T-cell (primary cell): Measurements from ENCODE around the gene MMP25. TPM values are rescaled to one million over a fixed set of nuclear protein-coding genes. Genes with fewer than 3 reads are reported as not detected.
A peak's percentile ranks its signal among the peaks of the same experiment; 100 is the strongest.

ENCODE experiments used
- ATAC-seq, 4 experiments: fragments of 200-7000 bp in 3 of 4; fragments of 150-1000 bp in 1 of 4; cut with Tn5 transposase; replicated peaks in 1 of 4; 1 replicate in 3 of 4; 2 replicates in 1 of 4; pipeline ENCODE4 v1.10.0; 2021; ENCODE audit warnings: moderate library complexity in 3 of 4, mild to moderate bottlenecking in 2 of 4, moderate number of reproducible peaks in 1 of 4
- CTCF ChIA-PET, 2 donors: fragments of 300-600 bp; sonication (Branson Sonifier 250); formaldehyde crosslinking; loops; one replicate each; lab custom pipeline; 2022; ENCODE audit warnings: antibody characterized with exemption in 2 of 2; lab: Charles Lee
- POLR2A ChIA-PET, 2 donors: fragments of 300-600 bp; sonication (Branson Sonifier 250); formaldehyde crosslinking; loops; one replicate each; lab custom pipeline; 2022; ENCODE audit warnings: antibody characterized with exemption in 2 of 2; lab: Charles Lee
- DNase-seq, 35 experiments: peaks; one replicate each; pipeline versions ENCODE4 v3.0.0 to v3.0.0-alpha.2; 2013 to 2023
- H3K27ac ChIP-seq: one replicate; pipeline ENCODE4 v1.5.1; 2013; ENCODE audit warnings: low read length
- H3K27me3 ChIP-seq, 2 experiments: replicated peaks in 1 of 2; 1 replicate in 1 of 2; 2 replicates in 1 of 2; pipeline versions ENCODE4 v1.6.1 to v1.7.0; 2013; ENCODE audit warnings: low read length in 1 of 2, mixed read lengths in 1 of 2; ENCODE audit not compliant: control insufficient read depth in 2 of 2, insufficient read depth in 2 of 2; ENCODE audit errors: extremely low read depth in 1 of 2
- H3K36me3 ChIP-seq, 2 donors: 1 replicate in 1 of 2; 2 replicates in 1 of 2; pipeline versions ENCODE4 v1.6.1 to v1.7.0; 2013; ENCODE audit warnings: low read length in 1 of 2; ENCODE audit not compliant: control insufficient read depth in 2 of 2, insufficient read depth in 1 of 2; ENCODE audit errors: extremely low read depth in 1 of 2
- H3K4me1 ChIP-seq, 2 experiments: 1 replicate in 1 of 2; 2 replicates in 1 of 2; pipeline versions ENCODE4 v1.6.1 to v1.7.0; 2013; ENCODE audit warnings: low read length in 2 of 2, mixed read lengths in 1 of 2; ENCODE audit not compliant: insufficient read depth in 2 of 2, control insufficient read depth in 1 of 2; ENCODE audit errors: extremely low read depth in 1 of 2
- H3K4me3 ChIP-seq, 2 donors: 1 replicate in 1 of 2; 2 replicates in 1 of 2; pipeline versions ENCODE4 v1.5.1 to v1.7.0; 2013; ENCODE audit warnings: mild to moderate bottlenecking in 2 of 2, low read length in 1 of 2, moderate library complexity in 1 of 2; ENCODE audit not compliant: control insufficient read depth in 1 of 2; ENCODE audit errors: extremely low read depth in 1 of 2
- H3K9me3 ChIP-seq: 2 replicates; pipeline ENCODE4 v1.7.0; 2013
- H3K27ac Mint-ChIP-seq, 2 donors: one replicate each; pipeline ENCODE4 v1.8.0; 2020 to 2021; ENCODE audit warnings: mild to moderate bottlenecking in 2 of 2, mixed read lengths in 2 of 2
- H3K27me3 Mint-ChIP-seq, 2 donors: one replicate each; pipeline ENCODE4 v1.8.0; 2021 to 2022; ENCODE audit warnings: mixed read lengths in 2 of 2
- H3K36me3 Mint-ChIP-seq: one replicate; pipeline ENCODE4 v1.8.0; 2021; ENCODE audit warnings: mixed read lengths
- H3K4me1 Mint-ChIP-seq, 3 donors: one replicate each; pipeline ENCODE4 v1.8.0; 2020 to 2022; ENCODE audit warnings: mixed read lengths in 3 of 3, mild to moderate bottlenecking in 1 of 3
- H3K4me3 Mint-ChIP-seq, 3 donors: one replicate each; pipeline ENCODE4 v1.8.0; 2020 to 2022; ENCODE audit warnings: mild to moderate bottlenecking in 3 of 3, mixed read lengths in 3 of 3, moderate library complexity in 3 of 3
- H3K9me3 Mint-ChIP-seq, 3 donors: one replicate each; pipeline ENCODE4 v1.8.0; 2020 to 2022; ENCODE audit warnings: mixed read lengths in 3 of 3
- WGBS: methylation state at CpG from one replicate; pipeline ENCODE4 v1.1.5; 2013; ENCODE audit warnings: missing lambda C conversion rate; ENCODE audit not compliant: insufficient coverage; 5-methylcytosine and 5-hydroxymethylcytosine counted together
- total RNA-seq, 35 experiments: library from RNA in 6 of 35; stranded (reverse) in 6 of 35; fragments of 120-200 nt in 1 of 35; gene quantifications; one replicate each; pipeline versions ENCODE4 v1.2.1 to v1.2.4 and lab custom pipeline; 2013 to 2026

Gene MMP25
- total RNA-seq, 5 donors from 2014 or later (not counting 1 experiment from before 2014, with no cell fraction given) = 1.6 to 9.6 (median 4.1) TPM

DNA sequence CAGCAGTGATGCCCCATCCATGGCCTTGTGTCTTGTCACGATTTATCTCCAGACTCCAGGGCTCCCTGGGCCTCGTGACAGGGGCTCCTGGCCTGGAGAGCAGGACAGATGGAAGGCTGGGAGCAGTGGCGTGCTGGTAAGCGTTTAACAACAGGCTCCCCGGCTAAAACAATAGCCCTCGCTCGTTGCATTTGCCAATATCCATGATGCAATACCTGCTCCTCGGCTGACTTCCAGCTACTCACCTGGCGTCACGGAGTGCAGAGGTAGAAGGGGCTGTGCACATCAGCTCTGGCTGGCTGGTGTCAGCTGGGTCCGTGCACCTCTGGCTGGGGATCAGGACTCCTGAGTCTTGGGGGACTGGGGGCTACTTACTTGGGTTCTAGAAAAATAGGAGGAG lies 8.1 kb upstream of the MMP25 start:
- no peak overlapping the region for H3K4me3 ChIP-seq
- H3K9me3 ChIP-seq = no peaks in the 10 kb centered on the region
- Mint-ChIP-seq H3K4me1 (peaks cover 6 to 17% (median 16%) of the 10 kb centered on the region in 3 donors), H3K9me3 (no peaks in the 10 kb centered on the region), H3K36me3 (no peaks in the 10 kb centered on the region), H3K27ac (no peak overlapping the region), H3K27me3 (peaks cover 42 to 78% of the 10 kb centered on the region in 2 donors), H3K4me3 (no peak overlapping the region)
- H3K27me3 ChIP-seq = peaks cover 6 to 97% of the 10 kb centered on the region in 2 experiments
- 56% methylated on average over 8 of the region's 11 CpGs for WGBS
- ChIA-PET POLR2A (no interaction called here), CTCF (no interaction called here)
- no peak overlapping the region for H3K27ac ChIP-seq
- H3K4me1 ChIP-seq = peaks cover 0 to 18% of the 10 kb centered on the region in 2 experiments
- DNase-seq = no peak
- ATAC-seq = no peak
- H3K36me3 ChIP-seq = no peaks in the 10 kb centered on the region

DNA sequence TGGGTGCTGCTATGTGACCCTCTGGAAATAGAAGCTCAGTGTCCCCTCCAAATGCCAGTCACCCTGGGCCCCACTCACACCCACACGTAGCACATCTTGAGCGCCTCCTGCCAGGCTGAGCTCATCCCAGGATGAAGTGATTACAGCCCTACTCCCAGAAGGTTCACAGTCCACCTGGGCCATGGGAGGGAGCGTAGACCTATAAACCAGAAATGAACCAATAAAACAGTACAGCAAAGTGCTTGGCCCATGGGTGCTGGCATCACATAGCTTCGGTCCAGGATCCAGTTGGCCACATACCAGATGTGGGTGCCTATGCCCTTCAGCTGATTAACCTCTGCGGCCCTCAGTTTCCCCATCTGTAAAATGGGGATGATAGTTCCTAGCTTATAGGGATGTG lies 7.5 kb upstream of the MMP25 start:
- no peak overlapping the region for H3K4me3 Mint-ChIP-seq
- peaks cover 6 to 13% (median 9%) of the 10 kb centered on the region in 3 donors for H3K4me1 Mint-ChIP-seq
- no peaks in the 10 kb centered on the region for H3K36me3 Mint-ChIP-seq
- no peak for DNase-seq
- Histone ChIP-seq H3K4me3 (no peak overlapping the region), H3K36me3 (no peaks in the 10 kb centered on the region), H3K27ac (no peak overlapping the region), H3K4me1 (peaks cover 0 to 18% of the 10 kb centered on the region in 2 experiments), H3K27me3 (peaks cover 6 to 97% of the 10 kb centered on the region in 2 experiments), H3K9me3 (no peaks in the 10 kb centered on the region)
- no peaks in the 10 kb centered on the region for H3K9me3 Mint-ChIP-seq
- peaks cover 40 to 78% of the 10 kb centered on the region in 2 donors for H3K27me3 Mint-ChIP-seq
- H3K27ac Mint-ChIP-seq = no peak overlapping the region
- ATAC-seq = no peak
- WGBS = 71% methylated on average over 1 of the region's 5 CpGs
- ChIA-PET POLR2A (no interaction called here), CTCF (no interaction called here)

DNA sequence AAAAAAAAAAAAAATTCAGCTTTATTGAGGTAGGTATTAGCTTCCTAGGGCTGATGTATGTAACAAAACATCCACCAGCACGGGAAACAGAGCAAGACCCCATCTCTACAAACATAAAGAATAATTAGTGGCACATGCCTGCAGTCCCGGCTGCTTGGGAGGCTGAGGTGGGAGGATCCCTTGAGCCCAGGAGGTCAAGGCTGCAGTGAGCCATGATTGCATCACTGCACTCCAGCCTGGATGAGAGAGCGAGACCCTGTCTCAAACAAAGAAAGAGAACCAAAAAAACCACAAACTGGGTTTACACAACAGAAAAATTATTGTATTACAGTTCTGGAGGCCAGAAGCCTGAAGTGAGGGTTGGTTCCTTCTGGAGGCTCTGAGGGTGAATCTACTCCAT lies 4.0 kb upstream of the MMP25 start:
- ChIA-PET POLR2A (interaction anchor here in 1 of 2 donors (0.6 kb wide), 2 partner anchors 8 to 22 kb away, joined by 4 to 9 read pairs; no protein-coding TSS in a partner anchor), CTCF (interaction anchor here (0.6 to 1.2 kb wide), 4 partner anchors 9 to 75 kb away, joined by 3 to 7 read pairs (median 3); no protein-coding TSS in a partner anchor)
- Mint-ChIP-seq H3K4me3 (no peak overlapping the region), H3K27ac (no peak overlapping the region), H3K9me3 (no peaks in the 10 kb centered on the region), H3K4me1 (peaks cover 11 to 16% (median 15%) of the 10 kb centered on the region in 3 donors), H3K36me3 (no peaks in the 10 kb centered on the region), H3K27me3 (peaks cover 32 to 73% of the 10 kb centered on the region in 2 donors)
- no peak for DNase-seq
- peaks cover 0 to 33% of the 10 kb centered on the region in 2 experiments for H3K4me1 ChIP-seq
- no peak overlapping the region for H3K4me3 ChIP-seq
- H3K36me3 ChIP-seq = no peaks in the 10 kb centered on the region
- H3K27me3 ChIP-seq = peaks cover 10 to 98% of the 10 kb centered on the region in 2 experiments
- no CpG with 5 or more reads among the region's 3 CpGs for WGBS
- no peak for ATAC-seq
- H3K27ac ChIP-seq = no peak overlapping the region
- no peaks in the 10 kb centered on the region for H3K9me3 ChIP-seq

DNA sequence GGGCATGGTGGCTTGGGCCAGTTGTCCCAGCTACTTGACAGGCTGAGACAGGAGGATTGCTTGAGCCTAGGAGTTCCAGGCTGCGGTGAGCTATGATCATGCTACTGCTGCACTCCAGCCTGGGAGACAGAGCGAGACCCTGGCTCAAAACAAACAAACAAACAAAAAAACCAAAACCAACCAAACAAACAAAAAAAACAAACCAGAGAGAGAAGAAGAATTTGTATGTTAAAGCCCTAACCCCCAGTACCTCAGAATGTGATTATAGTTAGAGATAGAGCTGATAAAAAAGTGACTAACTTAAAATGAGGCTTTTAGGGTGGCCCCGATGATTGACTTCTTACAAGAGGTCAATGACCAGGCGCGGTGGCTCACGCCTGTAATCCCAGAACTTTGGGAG lies 1.7 kb upstream of the MMP25 start:
- DNase-seq (no peak), ATAC-seq (no peak)
- no peaks in the 10 kb centered on the region for H3K36me3 Mint-ChIP-seq
- Histone ChIP-seq H3K4me1 (peaks cover 0 to 36% of the 10 kb centered on the region in 2 experiments), H3K4me3 (peak overlapping the region in 1 of 2 donors; percentile 15), H3K36me3 (no peaks in the 10 kb centered on the region), H3K27ac (no peak overlapping the region), H3K9me3 (no peaks in the 10 kb centered on the region), H3K27me3 (peaks cover 3 to 89% of the 10 kb centered on the region in 2 experiments)
- ChIA-PET POLR2A (no interaction called here), CTCF (interaction anchor here in 1 of 2 donors (0.7 to 1.6 kb wide), 2 partner anchors 9 to 13 kb away, joined by 5 to 6 read pairs; no protein-coding TSS in a partner anchor)
- H3K27me3 Mint-ChIP-seq = peaks cover 23 to 54% of the 10 kb centered on the region in 2 donors
- H3K27ac Mint-ChIP-seq = peak overlapping the region in 1 of 2 donors; percentile 25
- H3K4me1 Mint-ChIP-seq = peaks cover 11 to 25% (median 25%) of the 10 kb centered on the region in 3 donors
- WGBS = 92% methylated on average over 4 of the region's 6 CpGs
- H3K9me3 Mint-ChIP-seq = no peaks in the 10 kb centered on the region
- peak overlapping the region; percentile 73 to 77 (median 76) for H3K4me3 Mint-ChIP-seq

DNA sequence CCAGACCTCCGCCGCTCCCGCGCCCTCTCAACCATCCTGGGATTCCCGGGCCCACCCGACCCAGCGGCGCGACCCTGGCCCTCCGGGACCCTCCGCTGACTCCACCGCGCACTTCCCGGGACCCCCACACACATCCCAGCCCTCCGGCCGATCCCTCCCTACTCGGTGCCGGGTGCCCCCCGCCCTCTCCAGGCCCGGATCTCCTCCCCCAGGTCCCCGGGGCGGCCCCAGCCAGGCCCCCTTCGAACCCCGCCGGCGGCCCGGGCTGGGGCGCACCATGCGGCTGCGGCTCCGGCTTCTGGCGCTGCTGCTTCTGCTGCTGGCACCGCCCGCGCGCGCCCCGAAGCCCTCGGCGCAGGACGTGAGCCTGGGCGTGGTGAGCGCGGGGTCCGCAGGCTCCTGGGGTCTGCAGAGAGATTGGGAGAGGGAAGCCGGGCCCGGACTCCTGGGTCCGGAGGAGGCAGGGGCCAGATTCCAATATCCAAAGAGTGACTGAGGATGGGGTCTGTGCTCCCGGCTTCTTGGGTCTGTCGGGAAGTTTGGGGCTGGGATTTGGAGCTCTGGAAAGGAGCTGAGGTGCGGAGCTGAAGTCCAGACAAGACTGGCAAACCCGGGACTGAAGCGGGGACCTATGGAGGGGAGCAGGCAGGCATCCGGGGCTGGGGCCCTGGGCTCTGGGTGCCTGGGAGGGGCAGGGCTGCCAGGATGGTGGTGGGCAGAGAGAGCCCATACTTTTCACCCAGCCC lies 453 bp downstream of the MMP25 start:
- no peaks in the 10 kb centered on the region for H3K9me3 Mint-ChIP-seq
- H3K27me3 Mint-ChIP-seq = peaks cover 18 to 38% of the 10 kb centered on the region in 2 donors
- DNase-seq (peak in 1 of 35 experiments; percentile 32), ATAC-seq (peak; percentile 39 to 58 (median 44))
- ChIA-PET POLR2A (no interaction called here), CTCF (no interaction called here)
- no peaks in the 10 kb centered on the region for H3K36me3 Mint-ChIP-seq
- no peaks in the 10 kb centered on the region for H3K9me3 ChIP-seq
- WGBS = 4% methylated on average over 49 of the region's 54 CpGs
- H3K27me3 ChIP-seq = peaks cover 3 to 74% of the 10 kb centered on the region in 2 experiments
- H3K4me3 Mint-ChIP-seq = peak overlapping the region; percentile 36 to 77 (median 56)
- H3K4me3 ChIP-seq = no peak overlapping the region
- no peaks in the 10 kb centered on the region for H3K36me3 ChIP-seq
- peaks cover 0 to 36% of the 10 kb centered on the region in 2 experiments for H3K4me1 ChIP-seq
- no peak overlapping the region for H3K27ac Mint-ChIP-seq
- H3K4me1 Mint-ChIP-seq = peaks cover 15 to 35% (median 28%) of the 10 kb centered on the region in 3 donors
- H3K27ac ChIP-seq = no peak overlapping the region

DNA sequence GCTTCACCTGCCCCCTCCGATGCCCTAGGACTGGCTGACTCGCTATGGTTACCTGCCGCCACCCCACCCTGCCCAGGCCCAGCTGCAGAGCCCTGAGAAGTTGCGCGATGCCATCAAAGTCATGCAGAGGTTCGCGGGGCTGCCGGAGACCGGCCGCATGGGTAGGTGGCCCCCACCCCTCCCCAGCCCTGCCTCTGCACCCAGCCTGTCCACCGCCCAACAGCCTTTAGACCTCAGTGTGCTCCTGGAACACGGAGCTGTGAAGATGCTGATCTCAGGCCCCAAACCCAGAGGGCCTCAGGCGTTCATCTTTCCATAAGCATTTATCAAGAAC lies 993 bp downstream of the MMP25 start:
- H3K4me3 Mint-ChIP-seq = peak overlapping the region; percentile 36 to 77 (median 56)
- H3K27me3 ChIP-seq = peaks cover 3 to 68% of the 10 kb centered on the region in 2 experiments
- no peaks in the 10 kb centered on the region for H3K36me3 ChIP-seq
- H3K4me3 ChIP-seq = no peak overlapping the region
- ChIA-PET POLR2A (no interaction called here), CTCF (interaction anchor here in 1 of 2 donors (0.6 kb wide), 1 partner anchor 46 kb away, joined by 4 read pairs; no protein-coding TSS in a partner anchor)
- H3K9me3 ChIP-seq = no peaks in the 10 kb centered on the region
- H3K4me1 ChIP-seq = peaks cover 0 to 36% of the 10 kb centered on the region in 2 experiments
- peaks cover 18 to 38% (median 33%) of the 10 kb centered on the region in 3 donors for H3K4me1 Mint-ChIP-seq
- H3K27ac Mint-ChIP-seq = no peak overlapping the region
- ATAC-seq = no peak
- H3K27me3 Mint-ChIP-seq = peaks cover 18 to 37% of the 10 kb centered on the region in 2 donors
- H3K9me3 Mint-ChIP-seq = no peaks in the 10 kb centered on the region
- no peaks in the 10 kb centered on the region for H3K36me3 Mint-ChIP-seq
- no peak for DNase-seq
- H3K27ac ChIP-seq = no peak overlapping the region
- WGBS = 35% methylated on average over 12 of the region's 13 CpGs
